A673 (cell line): ENCODE results near the gene ALKBH3.
A peak's percentile ranks its signal among the peaks of the same experiment; 100 is the strongest.

ENCODE experiments used
- CTCF ChIP-seq: fragments of 300-800, 200-600 bp; sonication (generic); conservative IDR thresholded peaks from 2 replicates; pipeline ENCODE4 v1.5.1; 2017; ENCODE audit warnings: low read depth, mild to moderate bottlenecking, antibody characterized with exemption, low read length, moderate library complexity, mixed read lengths
- EZH2 ChIP-seq: fragments of 200-600 bp; sonication (generic); IDR thresholded peaks from 2 replicates; pipeline ENCODE4 v1.6.1; 2017; ENCODE audit warnings: borderline replicate concordance, low read depth, mild to moderate bottlenecking, mixed read lengths, antibody characterized with exemption, low read length; ENCODE audit not compliant: poor library complexity, severe bottlenecking

DNA sequence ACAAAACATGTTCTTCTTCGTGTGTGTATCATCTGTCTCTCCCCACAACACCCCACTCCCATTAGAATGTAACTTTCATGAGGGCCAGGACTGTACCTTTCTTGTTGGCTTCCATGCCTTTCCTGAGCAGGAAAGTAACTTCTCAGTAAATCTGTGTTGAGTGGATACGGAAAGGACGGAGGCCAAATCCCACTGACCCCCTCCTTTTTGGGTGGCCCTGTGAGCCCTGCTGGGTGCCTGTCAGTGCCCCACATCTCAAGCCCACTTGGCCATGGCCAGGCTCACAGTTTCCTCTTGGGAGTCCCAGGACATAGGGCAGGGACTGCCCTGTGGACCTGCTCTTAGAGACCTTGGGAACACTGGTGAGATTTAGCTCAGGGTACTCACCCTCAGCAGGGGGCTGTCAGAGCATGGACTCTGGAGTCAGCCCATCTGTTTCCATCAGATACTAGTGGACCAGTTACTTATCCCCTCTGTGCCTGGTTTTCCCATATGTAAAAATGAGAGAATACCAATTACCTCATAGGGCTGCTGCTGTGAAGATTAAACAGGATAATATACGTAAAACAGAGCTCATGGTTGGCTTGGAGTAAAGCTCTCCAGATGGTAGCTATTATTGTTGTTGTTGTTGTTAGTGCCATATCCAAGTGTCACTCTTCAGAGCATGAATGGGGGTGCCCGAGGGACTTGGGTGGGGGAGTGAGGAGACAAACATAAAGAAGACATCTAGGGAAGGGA is 60.8 kb downstream of the ALKBH3 start:
- TF ChIP-seq EZH2 (peak; percentile 48), CTCF (no peak)
